ENCODE data around the gene SCRN1.
"Not testable (repeated sequence)": the region's sequence is repeated elsewhere in the genome, so short reads cannot be mapped to it uniquely, and the experiment has no call there.

SCRN1 gene

GRCh38 chr7:29892231-29892630, 97.4 kb downstream of the SCRN1 start:
- Mint-ChIP-seq H3K36me3 (no peaks in the 10 kb centered on the region), H3K4me1 (no peaks in the 10 kb centered on the region), H3K4me3 (no peak overlapping the region), H3K9me3 (no peaks in the 10 kb centered on the region), H3K27ac (no peak overlapping the region), H3K27me3 (no peaks in the 10 kb centered on the region)
- CTCF ChIA-PET, result no interaction called here
- DNase-seq, result no peak

- H3K27ac Mint-ChIP-seq, result no peak overlapping the region
- no peaks in the 10 kb centered on the region for H3K36me3 Mint-ChIP-seq
- no peaks in the 10 kb centered on the region for H3K9me3 Mint-ChIP-seq
- H3K27me3 Mint-ChIP-seq, result peaks cover 2% of the 10 kb centered on the region
- DNase-seq, result no peak
- H3K4me1 Mint-ChIP-seq, result no peaks in the 10 kb centered on the region
- no peak overlapping the region for H3K4me3 Mint-ChIP-seq
- CTCF ChIA-PET, result no interaction called here
These were observed 97.8 kb downstream of the SCRN1 start for GRCh38 chr7:29891766-29892165.

- CTCF ChIA-PET, DNase-seq, H3K4me3 Mint-ChIP-seq, H3K36me3 Mint-ChIP-seq, H3K27me3 Mint-ChIP-seq, H3K27ac Mint-ChIP-seq, H3K4me1 Mint-ChIP-seq, H3K9me3 Mint-ChIP-seq: not testable (repeated sequence)
These were observed 98.8 kb downstream of the SCRN1 start for GRCh38 chr7:29890786-29891185.

DNA sequence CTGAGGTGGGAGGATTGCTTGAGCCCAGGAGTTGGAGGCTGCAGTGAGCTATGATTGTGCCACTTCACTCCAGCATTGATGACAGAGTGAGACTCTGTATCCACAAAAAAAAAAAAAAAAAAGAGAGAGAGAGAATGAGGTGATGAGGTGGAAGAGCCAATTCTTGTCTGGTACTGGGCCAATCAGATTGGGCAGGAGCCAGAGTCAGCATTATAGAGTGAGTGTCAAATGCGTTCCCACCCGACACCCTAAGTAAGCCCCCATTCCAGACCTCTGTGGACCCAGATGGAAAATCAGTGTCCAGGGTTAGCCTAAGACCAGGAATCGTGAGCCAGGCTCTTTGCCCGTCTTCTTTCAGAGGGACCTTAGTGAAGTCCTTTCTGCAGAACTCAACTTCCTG, 99.3 kb downstream of the SCRN1 start:
- CTCF ChIA-PET, result no interaction called here
- Mint-ChIP-seq H3K27me3 (peaks cover 7% of the 10 kb centered on the region), H3K9me3 (no peaks in the 10 kb centered on the region)

GRCh38 chr7:29889288-29889687, 100.3 kb downstream of the SCRN1 start:
- Mint-ChIP-seq H3K9me3 (no peaks in the 10 kb centered on the region), H3K4me1 (peaks cover 3% of the 10 kb centered on the region), H3K27me3 (peaks cover 16% of the 10 kb centered on the region), H3K27ac (no peak overlapping the region), H3K36me3 (no peaks in the 10 kb centered on the region), H3K4me3 (no peak overlapping the region)
- CTCF ChIA-PET, result no interaction called here
- no peak for DNase-seq

More for the DNA sequence above, 99.3 kb downstream of the SCRN1 start:
- Mint-ChIP-seq H3K4me3 (no peak overlapping the region), H3K4me1 (no peaks in the 10 kb centered on the region), H3K36me3 (no peaks in the 10 kb centered on the region), H3K27ac (no peak overlapping the region)
- no peak for DNase-seq

DNA sequence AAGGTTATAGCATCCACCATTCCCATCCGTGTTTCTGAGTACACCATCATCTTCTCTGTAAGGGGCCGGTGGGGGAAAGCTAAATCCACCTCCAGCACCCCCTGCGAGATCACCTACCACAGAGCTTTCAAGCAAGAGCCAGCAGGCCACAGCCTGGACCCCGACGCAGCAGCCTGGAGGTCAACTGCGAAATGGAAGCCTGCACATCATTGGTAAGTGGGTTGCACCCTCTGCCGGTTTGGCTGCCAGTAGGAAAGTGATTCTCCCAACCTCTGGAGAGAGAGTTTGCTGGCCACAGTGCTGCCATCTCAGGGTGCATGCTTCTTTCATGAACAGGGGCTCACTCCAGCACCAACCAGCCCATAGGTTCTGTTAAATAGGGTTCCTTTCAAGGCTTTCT, 101.6 kb downstream of the SCRN1 start:
- peaks cover 29% of the 10 kb centered on the region for H3K27me3 Mint-ChIP-seq

DNA sequence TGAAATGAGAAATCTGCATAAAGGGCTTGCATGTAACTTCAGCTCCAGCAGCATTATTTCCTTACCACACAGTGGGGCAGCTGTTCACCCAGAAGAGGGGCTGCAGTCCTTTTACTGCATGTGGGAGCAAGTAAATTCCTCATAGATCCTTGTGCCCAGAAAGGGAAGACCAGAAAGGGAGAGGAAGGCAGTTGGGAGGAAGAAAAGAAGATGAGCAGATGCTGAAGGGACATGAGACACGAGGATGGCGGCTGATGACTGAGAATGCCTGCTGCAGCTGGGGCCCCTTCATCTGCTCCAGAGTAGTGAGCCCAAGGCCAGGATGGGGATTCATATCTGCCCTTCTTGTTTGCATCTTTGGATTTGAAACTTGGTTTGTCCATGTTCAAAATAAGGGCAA, 102.8 kb downstream of the SCRN1 start:
- CTCF ChIA-PET, result no interaction called here
- H3K27me3 Mint-ChIP-seq, result peaks cover 33% of the 10 kb centered on the region
- no peaks in the 10 kb centered on the region for H3K36me3 Mint-ChIP-seq

More for the DNA sequence above, 101.6 kb downstream of the SCRN1 start:
- Mint-ChIP-seq H3K27ac (no peak overlapping the region), H3K36me3 (no peaks in the 10 kb centered on the region), H3K4me1 (peaks cover 3% of the 10 kb centered on the region), H3K9me3 (no peaks in the 10 kb centered on the region), H3K4me3 (no peak overlapping the region)
- DNase-seq, result no peak
- CTCF ChIA-PET, result no interaction called here

DNA sequence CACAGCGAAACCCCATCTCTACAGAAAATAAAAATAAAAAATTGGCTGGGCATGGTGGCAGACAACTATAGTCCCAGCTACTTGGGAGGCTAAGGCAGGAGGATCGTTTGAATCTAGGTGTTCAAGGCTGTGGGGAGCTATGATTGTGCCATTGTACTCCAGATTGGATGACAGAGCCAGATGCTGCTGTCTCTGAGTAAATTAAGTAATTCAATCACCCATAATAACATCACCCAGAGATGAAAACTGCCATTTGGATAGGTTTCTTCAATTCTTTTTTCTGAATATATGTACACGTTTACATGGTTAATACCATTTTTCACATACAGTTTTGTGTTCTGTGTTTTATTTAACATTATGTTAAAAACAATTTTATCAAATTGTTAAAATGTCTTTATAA, 104.0 kb downstream of the SCRN1 start:
- no peak overlapping the region for H3K4me3 Mint-ChIP-seq
- H3K27ac Mint-ChIP-seq, result no peak overlapping the region
- H3K4me1 Mint-ChIP-seq, result peaks cover 3% of the 10 kb centered on the region
- peaks cover 35% of the 10 kb centered on the region for H3K27me3 Mint-ChIP-seq
- no peak for DNase-seq
- no peaks in the 10 kb centered on the region for H3K36me3 Mint-ChIP-seq
- CTCF ChIA-PET, result no interaction called here
- H3K9me3 Mint-ChIP-seq, result no peaks in the 10 kb centered on the region

More for the DNA sequence above, 102.8 kb downstream of the SCRN1 start:
- Mint-ChIP-seq H3K9me3 (no peaks in the 10 kb centered on the region), H3K4me3 (no peak overlapping the region), H3K4me1 (peaks cover 3% of the 10 kb centered on the region), H3K27ac (no peak overlapping the region)
- no peak for DNase-seq

GRCh38 chr7:29884399-29885272, 105.0 kb downstream of the SCRN1 start:
- CTCF ChIA-PET, result no interaction called here
- H3K4me3 Mint-ChIP-seq, result no peak overlapping the region
- no peak for DNase-seq
- peaks cover 3% of the 10 kb centered on the region for H3K4me1 Mint-ChIP-seq
- no peaks in the 10 kb centered on the region for H3K36me3 Mint-ChIP-seq
- H3K9me3 Mint-ChIP-seq, result no peaks in the 10 kb centered on the region
- no peak overlapping the region for H3K27ac Mint-ChIP-seq
- peaks cover 35% of the 10 kb centered on the region for H3K27me3 Mint-ChIP-seq

GRCh38 chr7:29883462-29884398, 105.9 kb downstream of the SCRN1 start:
- Mint-ChIP-seq H3K27me3 (peaks cover 38% of the 10 kb centered on the region), H3K9me3 (no peaks in the 10 kb centered on the region), H3K36me3 (no peaks in the 10 kb centered on the region), H3K4me1 (peaks cover 3% of the 10 kb centered on the region), H3K4me3 (no peak overlapping the region), H3K27ac (no peak overlapping the region)
- DNase-seq, result no peak
- CTCF ChIA-PET, result no interaction called here

GRCh38 chr7:29882481-29882880, 107.1 kb downstream of the SCRN1 start:
- peaks cover 44% of the 10 kb centered on the region for H3K27me3 Mint-ChIP-seq
- H3K27ac Mint-ChIP-seq, result no peak overlapping the region
- CTCF ChIA-PET, result no interaction called here
- no peak overlapping the region for H3K4me3 Mint-ChIP-seq
- DNase-seq, result no peak
- H3K4me1 Mint-ChIP-seq, result peaks cover 3% of the 10 kb centered on the region
- no peaks in the 10 kb centered on the region for H3K36me3 Mint-ChIP-seq
- no peaks in the 10 kb centered on the region for H3K9me3 Mint-ChIP-seq

DNA sequence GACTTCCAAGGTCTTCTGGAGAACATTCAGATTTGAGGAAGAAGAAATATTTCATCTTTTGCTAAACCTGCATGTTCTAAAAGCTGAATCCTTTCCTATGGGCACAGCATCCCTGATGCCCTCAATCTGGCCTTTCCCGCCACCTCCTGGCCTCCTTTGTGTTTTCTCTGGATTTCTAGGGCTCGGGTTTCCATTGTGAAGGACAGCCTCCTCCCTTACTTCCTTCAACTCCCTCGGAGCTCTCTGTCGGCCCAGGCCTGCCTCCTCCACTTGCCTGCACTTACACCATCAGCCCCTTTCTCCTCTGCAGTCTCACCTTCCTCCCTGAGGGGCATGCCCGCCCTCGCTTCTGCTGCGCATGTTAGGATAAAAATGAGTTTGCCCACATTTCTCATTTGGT, 107.9 kb downstream of the SCRN1 start:
- Mint-ChIP-seq H3K27me3 (peaks cover 42% of the 10 kb centered on the region), H3K4me3 (no peak overlapping the region), H3K4me1 (peaks cover 3% of the 10 kb centered on the region), H3K36me3 (no peaks in the 10 kb centered on the region), H3K9me3 (no peaks in the 10 kb centered on the region), H3K27ac (no peak overlapping the region)
- no peak for DNase-seq
- CTCF ChIA-PET, result no interaction called here

DNA sequence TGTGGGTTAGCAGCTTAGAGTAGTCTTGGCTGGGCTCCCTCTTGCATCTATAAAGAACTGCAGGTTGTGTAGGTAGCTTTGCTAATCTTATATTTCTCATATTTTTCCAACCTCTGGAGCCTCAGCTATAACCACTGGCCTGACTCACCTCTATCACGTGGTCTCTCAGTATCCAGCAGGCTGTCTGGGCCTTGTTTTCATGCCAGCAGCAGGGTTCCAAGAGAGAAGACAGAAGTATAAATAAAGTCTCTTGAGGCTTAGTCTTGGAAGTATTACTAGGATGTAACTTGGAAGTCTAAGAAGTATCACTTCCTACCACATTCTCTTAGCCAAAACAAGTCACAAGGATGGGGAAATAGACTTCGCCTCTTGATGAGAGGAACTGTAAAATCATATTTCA, 110.0 kb downstream of the SCRN1 start:
- Mint-ChIP-seq H3K4me3 (no peak overlapping the region), H3K36me3 (no peaks in the 10 kb centered on the region), H3K27ac (no peak overlapping the region), H3K27me3 (peaks cover 41% of the 10 kb centered on the region), H3K9me3 (no peaks in the 10 kb centered on the region), H3K4me1 (peaks cover 2% of the 10 kb centered on the region)
- CTCF ChIA-PET, result interaction anchor here (2.1 kb wide), 1 partner anchor 183 kb away, joined by 10 read pairs; no protein-coding TSS in a partner anchor
- no peak for DNase-seq

DNA sequence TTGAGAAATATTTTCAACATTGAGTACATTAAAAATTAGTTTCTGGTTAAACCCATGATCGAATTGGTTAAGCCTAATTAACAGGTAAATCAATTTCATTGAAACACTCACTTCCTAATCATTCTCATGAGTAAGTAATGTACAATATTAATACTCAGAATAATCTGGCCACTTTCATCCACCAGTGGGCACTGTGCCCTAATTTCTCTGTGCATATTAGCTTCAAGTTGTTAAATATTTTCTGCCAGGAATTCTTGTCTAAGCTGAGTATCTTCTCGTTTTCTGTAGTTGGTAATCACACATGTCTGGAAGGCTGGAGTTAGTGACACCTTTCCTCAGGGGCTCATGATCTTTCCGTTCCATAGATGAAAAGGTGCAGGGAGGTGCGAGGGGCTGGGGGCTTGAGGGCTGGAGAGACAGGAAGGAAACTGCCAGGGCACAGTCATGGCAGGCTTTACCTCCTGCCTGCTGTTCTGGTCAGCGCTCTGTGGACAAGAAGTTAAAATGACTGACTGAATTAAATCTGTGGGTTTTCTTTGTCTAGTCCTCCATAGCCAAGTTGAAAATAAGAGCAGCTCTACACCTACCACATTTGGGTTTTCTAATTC, 111.4 kb downstream of the SCRN1 start:
- Mint-ChIP-seq H3K9me3 (no peaks in the 10 kb centered on the region), H3K27ac (no peak overlapping the region), H3K4me3 (no peak overlapping the region), H3K27me3 (peaks cover 34% of the 10 kb centered on the region), H3K4me1 (no peaks in the 10 kb centered on the region), H3K36me3 (no peaks in the 10 kb centered on the region)
- CTCF ChIA-PET, result interaction anchor here (0.6 to 2.1 kb wide), 3 partner anchors 43 to 197 kb away, joined by 3 to 10 read pairs (median 3); no protein-coding TSS in a partner anchor
- DNase-seq, result peak; percentile 45
